Liver (tissue), 3 donors: Measurements from ENCODE around the gene PON3.

ENCODE experiments used
- CTCF ChIP-seq: fragments of 150-350 bp; IDR thresholded peaks from 2 replicates; pipeline ENCODE4 v1.5.1; 2017; ENCODE audit warnings: improper control_type of control experiment, low read depth, low read length; ENCODE audit not compliant: missing input control
- GABPA ChIP-seq, 2 donors: IDR thresholded peaks in 1 of 2; conservative IDR thresholded peaks in 1 of 2; 2 replicates each; pipeline ENCODE4 v1.6.1; 2016; ENCODE audit warnings: antibody characterized with exemption in 2 of 2, mild to moderate bottlenecking in 1 of 2, moderate library complexity in 1 of 2
- RAD21 ChIP-seq, 2 donors: IDR thresholded peaks; 2 replicates each; pipeline ENCODE4 v1.6.1; 2016; ENCODE audit warnings: antibody characterized with exemption in 2 of 2, mild to moderate bottlenecking in 2 of 2
- REST ChIP-seq: IDR thresholded peaks from 2 replicates; pipeline ENCODE4 v1.6.1; 2016; ENCODE audit warnings: antibody characterized with exemption, mild to moderate bottlenecking
- TAF1 ChIP-seq: conservative IDR thresholded peaks from 2 replicates; pipeline ENCODE4 v1.6.1; 2016; ENCODE audit warnings: antibody characterized with exemption, mild to moderate bottlenecking
- donor health status: healthy.
- donor health status: healthy.

GRCh38 chr7:95368235-95368634 is 27.9 kb downstream of the PON3 start:
- TF ChIP-seq REST = no peak
- TF ChIP-seq RAD21 (IDR thresholded peaks at IDR 0.05) = no peak
- no peak for TF ChIP-seq CTCF
- no peak for TF ChIP-seq TAF1
- TF ChIP-seq GABPA (IDR thresholded peaks at IDR 0.05 in 1 of 2, conservative IDR thresholded peaks at IDR 0.05 in 1 of 2) = no peak
